Lower leg skin (tissue), 4 donors: ENCODE measurements around the gene TARDBP. TPM values are rescaled to one million over a fixed set of nuclear protein-coding genes. Genes with fewer than 3 reads are reported as not detected.
"Not testable (repeated sequence)": the region's sequence is repeated elsewhere in the genome, so short reads cannot be mapped to it uniquely, and the experiment has no call there.

ENCODE experiments used
- DNase-seq, 2 donors: peaks; one replicate each; pipeline ENCODE4 v3.0.0-alpha.2; 2019; ENCODE audit warnings: low spot score in 2 of 2
- H3K4me3 ChIP-seq: fragments of 200-600 bp; sonication (generic); 2 replicates; pipeline ENCODE4 v1.5.1; 2017; ENCODE audit warnings: mild to moderate bottlenecking, low read depth; ENCODE audit not compliant: poor library complexity, severe bottlenecking
- CTCF ChIP-seq, 3 donors: fragments of 450-650 bp; IDR thresholded peaks; one replicate each; pipeline ENCODE4 v1.5.1; 2016; ENCODE audit warnings: antibody characterized with exemption in 3 of 3, mild to moderate bottlenecking in 3 of 3, moderate library complexity in 2 of 3
- POLR2A ChIP-seq, 2 donors: fragments of 450-650 bp; IDR thresholded peaks; one replicate each; pipeline ENCODE4 v1.6.1; 2016 to 2017; ENCODE audit warnings: antibody characterized with exemption in 2 of 2, mild to moderate bottlenecking in 1 of 2, moderate library complexity in 1 of 2
- WGBS, 2 donors: methylation state at CpG; one replicate each; pipeline ENCODE4 v1.1.5; 2018; 5-methylcytosine and 5-hydroxymethylcytosine counted together
- intact Hi-C: fragments of 100-400 bp; cut with DNase I; formaldehyde crosslinking; loops from one replicate; pipeline ENCODE4 v1.15.0; 2023; ENCODE audit warnings: low total_unique reads
- total RNA-seq, 4 donors: library from RNA; depleted of rRNA; stranded (reverse); fragments of >200 nt; gene quantifications; one replicate each; pipeline ENCODE4 v1.1.0, GENCODE V29; 2016

The TARDBP gene
- total RNA-seq, 4 donors from 2014 or later, result 63.5 to 169 (median 125) TPM

GRCh38 chr1:11046625-11047365, 34.3 kb downstream of the TARDBP start, which contains the start of gene MASP2:
MASP2 (minus strand) TSS chr1:11047239; CDS start chr1:11047207, 32 bp downstream.
- DNase-seq, result peak in 1 of 2 donors; percentile 70
- H3K4me3 ChIP-seq, result no peak within 1 kb of the TSS
- 89 to 94% methylated on average over 26 to 27 of the region's 28 CpGs for WGBS, 2 donors
- intact Hi-C loops, result no loop called here
- no peak for TF ChIP-seq CTCF (IDR thresholded peaks at IDR 0.05)
- no peak for TF ChIP-seq POLR2A (IDR thresholded peaks at IDR 0.05)

GRCh38 chr1:11051121-11051520, 38.7 kb downstream of the TARDBP start:
- 80% methylated on average over 10 of the region's 10 CpGs for WGBS, 2 donors
- intact Hi-C loops, H3K4me3 ChIP-seq, DNase-seq: not testable (repeated sequence)

- TF ChIP-seq POLR2A (IDR thresholded peaks at IDR 0.05) (no peak), CTCF (IDR thresholded peaks at IDR 0.05) (no peak)
- no peak overlapping the region for H3K4me3 ChIP-seq
- intact Hi-C loops, result no loop called here
- no peak for DNase-seq
- WGBS, 2 donors, result 50 to 53% methylated on average over 19 of the region's 19 CpGs
These were observed 39.5 kb downstream of the TARDBP start for GRCh38 chr1:11051781-11052511.

- 23 to 39% methylated on average over 20 to 25 of the region's 29 CpGs for WGBS, 2 donors
- no peak overlapping the region for H3K4me3 ChIP-seq
- DNase-seq, result no peak
- no peak for TF ChIP-seq POLR2A (IDR thresholded peaks at IDR 0.05)
- TF ChIP-seq CTCF (IDR thresholded peaks at IDR 0.05), result no peak
- intact Hi-C loops, result no loop called here
These were observed 40.6 kb downstream of the TARDBP start for GRCh38 chr1:11052839-11053757.

- DNase-seq, result no peak
- H3K4me3 ChIP-seq, result no peak overlapping the region
- TF ChIP-seq CTCF (IDR thresholded peaks at IDR 0.05) (no peak), POLR2A (IDR thresholded peaks at IDR 0.05) (no peak)
- intact Hi-C loops, result no loop called here
- 60 to 64% methylated on average over 9 to 10 of the region's 10 CpGs for WGBS, 2 donors
These were observed 41.3 kb downstream of the TARDBP start for GRCh38 chr1:11053758-11054137.
